ENCODE results near the gene CTNNA1.

GRCh38 chr5:138872841-138873465 is 119.7 kb downstream of the CTNNA1 start:
- TF ChIP-seq, protein P1, sequence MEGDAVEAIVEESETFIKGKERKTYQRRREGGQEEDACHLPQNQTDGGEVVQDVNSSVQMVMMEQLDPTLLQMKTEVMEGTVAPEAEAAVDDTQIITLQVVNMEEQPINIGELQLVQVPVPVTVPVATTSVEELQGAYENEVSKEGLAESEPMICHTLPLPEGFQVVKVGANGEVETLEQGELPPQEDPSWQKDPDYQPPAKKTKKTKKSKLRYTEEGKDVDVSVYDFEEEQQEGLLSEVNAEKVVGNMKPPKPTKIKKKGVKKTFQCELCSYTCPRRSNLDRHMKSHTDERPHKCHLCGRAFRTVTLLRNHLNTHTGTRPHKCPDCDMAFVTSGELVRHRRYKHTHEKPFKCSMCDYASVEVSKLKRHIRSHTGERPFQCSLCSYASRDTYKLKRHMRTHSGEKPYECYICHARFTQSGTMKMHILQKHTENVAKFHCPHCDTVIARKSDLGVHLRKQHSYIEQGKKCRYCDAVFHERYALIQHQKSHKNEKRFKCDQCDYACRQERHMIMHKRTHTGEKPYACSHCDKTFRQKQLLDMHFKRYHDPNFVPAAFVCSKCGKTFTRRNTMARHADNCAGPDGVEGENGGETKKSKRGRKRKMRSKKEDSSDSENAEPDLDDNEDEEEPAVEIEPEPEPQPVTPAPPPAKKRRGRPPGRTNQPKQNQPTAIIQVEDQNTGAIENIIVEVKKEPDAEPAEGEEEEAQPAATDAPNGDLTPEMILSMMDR (IDR thresholded peaks at IDR 0.05) = no peak
- no peak for TF ChIP-seq POLR2A (IDR thresholded peaks at IDR 0.05)

Measured in adrenal gland (tissue), 5 donors.